Measurements from ENCODE around the gene TMEM272. TPM values are rescaled to one million over a fixed set of nuclear protein-coding genes. Genes with fewer than 3 reads are reported as not detected.

Gene TMEM272
- total and polyA plus RNA-seq, 2 experiments from 2014 or later, result not detected

- Histone ChIP-seq H3K9me2 (ENCODE audit: insufficient read depth) (no peaks in the 10 kb centered on the region), H3K4me1 (ENCODE audit: insufficient read depth) (no peaks in the 10 kb centered on the region), H3K27me3 (replicated peaks; ENCODE audit: insufficient read depth) (peaks cover 47% of the 10 kb centered on the region), H3K4me3 (no peak overlapping the region), H3K79me2 (ENCODE audit: insufficient read depth) (no peaks in the 10 kb centered on the region), H3F3A (ENCODE audit: insufficient read depth) (no peaks in the 10 kb centered on the region), H3K36me3 (ENCODE audit: low read depth) (no peaks in the 10 kb centered on the region), H4K20me1 (ENCODE audit: insufficient read depth) (no peaks in the 10 kb centered on the region), H3K4me2 (ENCODE audit: unreplicated experiment) (no peak overlapping the region), H3K9me3 (ENCODE audit: low read depth) (no peaks in the 10 kb centered on the region), H2AFZ (no peak overlapping the region), H3K9ac (no peak overlapping the region), H3K27ac (no peak overlapping the region)
- no peak for TF ChIP-seq EZH2phosphoT487 (IDR thresholded peaks at IDR 0.05; ENCODE audit: insufficient read depth, low read depth)
- no peak for TF ChIP-seq EZH2 (IDR thresholded peaks at IDR 0.05; ENCODE audit: insufficient read depth, poor library complexity, severe bottlenecking)
- WGBS, 2 experiments (ENCODE audit: low coverage in 1 of 2, low lambda C conversion rate in 2 of 2, missing lambda C conversion rate in 2 of 2), result 60 to 72% methylated on average over 8 of the region's 8 CpGs
- in situ Hi-C loops (cut with MboI), result no loop called here
- DNase-seq, result no peak
Observed at GRCh38 chr13:51817717-51818116, 27.3 kb downstream of the TMEM272 start.

GRCh38 chr13:51816604-51817249 lies 28.2 kb downstream of the TMEM272 start:
- H3K9me3 ChIP-seq (ENCODE audit: low read depth), result no peaks in the 10 kb centered on the region
- H3K4me3 ChIP-seq, result no peak overlapping the region
- H3K4me1 ChIP-seq (ENCODE audit: insufficient read depth), result no peaks in the 10 kb centered on the region
- H3K9ac ChIP-seq, result no peak overlapping the region
- no peaks in the 10 kb centered on the region for H3K36me3 ChIP-seq (ENCODE audit: low read depth)
- 71 to 78% methylated on average over 19 of the region's 19 CpGs for WGBS, 2 experiments (ENCODE audit: low coverage in 1 of 2, low lambda C conversion rate in 2 of 2, missing lambda C conversion rate in 2 of 2)
- H4K20me1 ChIP-seq (ENCODE audit: insufficient read depth), result no peaks in the 10 kb centered on the region
- no peak overlapping the region for H3K27ac ChIP-seq
- no peaks in the 10 kb centered on the region for H3F3A ChIP-seq (ENCODE audit: insufficient read depth)
- H3K9me2 ChIP-seq (ENCODE audit: insufficient read depth), result no peaks in the 10 kb centered on the region
- no peak overlapping the region for H3K4me2 ChIP-seq (ENCODE audit: unreplicated experiment)
- in situ Hi-C loops (cut with MboI), result no loop called here
- H3K27me3 ChIP-seq (replicated peaks; ENCODE audit: insufficient read depth), result peaks cover 47% of the 10 kb centered on the region
- TF ChIP-seq EZH2 (IDR thresholded peaks at IDR 0.05; ENCODE audit: insufficient read depth, poor library complexity, severe bottlenecking) (no peak), EZH2phosphoT487 (IDR thresholded peaks at IDR 0.05; ENCODE audit: insufficient read depth, low read depth) (no peak)
- H3K79me2 ChIP-seq (ENCODE audit: insufficient read depth), result no peaks in the 10 kb centered on the region
- no peak for DNase-seq
- H2AFZ ChIP-seq, result no peak overlapping the region

- Histone ChIP-seq H3K9ac (no peak overlapping the region), H2AFZ (no peak overlapping the region), H4K20me1 (ENCODE audit: insufficient read depth) (no peaks in the 10 kb centered on the region), H3K27me3 (replicated peaks; ENCODE audit: insufficient read depth) (peaks cover 41% of the 10 kb centered on the region), H3K4me2 (ENCODE audit: unreplicated experiment) (no peak overlapping the region), H3K27ac (no peak overlapping the region), H3K36me3 (ENCODE audit: low read depth) (no peaks in the 10 kb centered on the region), H3F3A (ENCODE audit: insufficient read depth) (no peaks in the 10 kb centered on the region), H3K4me1 (ENCODE audit: insufficient read depth) (no peaks in the 10 kb centered on the region), H3K79me2 (ENCODE audit: insufficient read depth) (no peaks in the 10 kb centered on the region), H3K9me3 (ENCODE audit: low read depth) (no peaks in the 10 kb centered on the region), H3K9me2 (ENCODE audit: insufficient read depth) (no peaks in the 10 kb centered on the region), H3K4me3 (no peak overlapping the region)
- in situ Hi-C loops (cut with MboI), result no loop called here
- no peak for TF ChIP-seq EZH2 (IDR thresholded peaks at IDR 0.05; ENCODE audit: insufficient read depth, poor library complexity, severe bottlenecking)
- TF ChIP-seq EZH2phosphoT487 (IDR thresholded peaks at IDR 0.05; ENCODE audit: insufficient read depth, low read depth), result no peak
- WGBS, 2 experiments (ENCODE audit: low coverage in 1 of 2, low lambda C conversion rate in 2 of 2, missing lambda C conversion rate in 2 of 2), result 76 to 77% methylated on average over 11 of the region's 11 CpGs
- no peak for DNase-seq
Observed at GRCh38 chr13:51815848-51816247, 29.1 kb downstream of the TMEM272 start.

GRCh38 chr13:51814825-51815650 lies 29.9 kb downstream of the TMEM272 start:
- Histone ChIP-seq H3K9me2 (ENCODE audit: insufficient read depth) (no peaks in the 10 kb centered on the region), H3F3A (ENCODE audit: insufficient read depth) (no peaks in the 10 kb centered on the region), H3K4me1 (ENCODE audit: insufficient read depth) (no peaks in the 10 kb centered on the region), H3K79me2 (ENCODE audit: insufficient read depth) (no peaks in the 10 kb centered on the region), H3K27ac (no peak overlapping the region), H3K9ac (no peak overlapping the region), H3K4me2 (ENCODE audit: unreplicated experiment) (peak overlapping the region; percentile 36), H3K4me3 (0 out of 2 replicates have a peak overlapping the region, but pooled peaks have one; percentile 44), H3K27me3 (replicated peaks; ENCODE audit: insufficient read depth) (peaks cover 34% of the 10 kb centered on the region), H3K9me3 (ENCODE audit: low read depth) (no peaks in the 10 kb centered on the region), H3K36me3 (ENCODE audit: low read depth) (no peaks in the 10 kb centered on the region), H4K20me1 (ENCODE audit: insufficient read depth) (no peaks in the 10 kb centered on the region), H2AFZ (peak overlapping the region; percentile 11; the same call in 1 of the 2 replicates)
- in situ Hi-C loops (cut with MboI), result no loop called here
- WGBS, 2 experiments (ENCODE audit: low coverage in 1 of 2, low lambda C conversion rate in 2 of 2, missing lambda C conversion rate in 2 of 2), result 29 to 37% methylated on average over 12 to 13 of the region's 13 CpGs
- peak; percentile 66 for DNase-seq
- TF ChIP-seq EZH2 (IDR thresholded peaks at IDR 0.05; ENCODE audit: insufficient read depth, poor library complexity, severe bottlenecking), result no peak
- no peak for TF ChIP-seq EZH2phosphoT487 (IDR thresholded peaks at IDR 0.05; ENCODE audit: insufficient read depth, low read depth)
